Measurements from ENCODE around the gene LINC01488. TPM values are rescaled to one million over a fixed set of nuclear protein-coding genes. Genes with fewer than 3 reads are reported as not detected.

The LINC01488 gene
- total and polyA plus RNA-seq, 9 of the 15 experiments (the other 6 are each of a cell fraction or from before 2014, with no cell fraction given) = not detected

- Histone ChIP-seq H3K4me1 (replicated peaks in 1 of 2; ENCODE audit: control insufficient read depth in 2 of 2, insufficient read depth in 2 of 2, low read length in 2 of 2) (peaks cover 0 to 8% of the 10 kb centered on the region in 2 experiments; a peak in 2 of 5 replicates), H3K9ac (ENCODE audit: insufficient read depth in 1 of 2, low read depth in 2 of 2, low read length in 2 of 2) (no peak overlapping the region), H2AFZ (ENCODE audit: low read depth, low read length) (no peak overlapping the region), H3K36me3 (ENCODE audit: control insufficient read depth, insufficient read depth, low read length) (no peaks in the 10 kb centered on the region), H3K9me1 (ENCODE audit: control insufficient read depth, insufficient read depth, low read length) (no peaks in the 10 kb centered on the region), H3K4me2 (ENCODE audit: insufficient read depth, low read length) (no peak overlapping the region), H3K27me3 (ENCODE audit: control insufficient read depth in 2 of 2, insufficient read depth in 2 of 2, low read length in 2 of 2) (peaks cover 28 to 83% of the 10 kb centered on the region in 2 experiments; a peak in 4 of 5 replicates), H4K20me1 (replicated peaks; ENCODE audit: control insufficient read depth, insufficient read depth, low read length) (peaks cover 7% of the 10 kb centered on the region; the same call in 1 of the 2 replicates), H3K9me3 (replicated peaks; ENCODE audit: control insufficient read depth, insufficient read depth, low read depth, low read length) (no peaks in the 10 kb centered on the region), H3K27ac (ENCODE audit: extremely low read depth, low read depth, low read length) (no peak overlapping the region), H3K79me2 (ENCODE audit: control insufficient read depth, insufficient read depth, low read length) (no peaks in the 10 kb centered on the region), H3K4me3 (no peak overlapping the region)
- DNase-seq (ENCODE audit: extremely low read depth in 1 of 4, low spot score in 3 of 4) (no peak), FAIRE-seq (no peak), ATAC-seq (no peak)
- ChIA-PET CTCF (ENCODE audit: low intra/inter-chr PET ratio) (no interaction called here), POLR2A (no interaction called here)
- intact Hi-C loops (cut with micrococcal nuclease) (no loop called here), in situ Hi-C loops (cut with MboI) (no loop called here)
- no peak for TF ChIP-seq E2F5 (CRISPR knock-in tag; IDR thresholded peaks at IDR 0.05)
- no peak for TF ChIP-seq POLR2A (conservative IDR thresholded peaks at IDR 0.05)
- no peak for TF ChIP-seq CBX1 (IDR thresholded peaks at IDR 0.05; ENCODE audit: low read depth)
- TF ChIP-seq BCLAF1 (IDR thresholded peaks at IDR 0.05; ENCODE audit: borderline replicate concordance in 1 of 2, control insufficient read depth in 1 of 2, low read depth in 2 of 2, low read length in 1 of 2) = no peak
- TF ChIP-seq ZEB2 (IDR thresholded peaks at IDR 0.05) = 0 out of 2 replicates have a peak, but pooled peaks have one; percentile 37
- WGBS (ENCODE audit: insufficient coverage, low coverage, missing lambda C conversion rate) = 4% methylated on average over 7 of the region's 7 CpGs
- no TSS peak for BruUV-seq (replicated peaks)
Measured at GRCh38 chr11:69498614-69499175, 17.2 kb downstream of the LINC01488 start.

All from K562 (cell line).